ENCODE data around the gene IZUMO1.

DNA sequence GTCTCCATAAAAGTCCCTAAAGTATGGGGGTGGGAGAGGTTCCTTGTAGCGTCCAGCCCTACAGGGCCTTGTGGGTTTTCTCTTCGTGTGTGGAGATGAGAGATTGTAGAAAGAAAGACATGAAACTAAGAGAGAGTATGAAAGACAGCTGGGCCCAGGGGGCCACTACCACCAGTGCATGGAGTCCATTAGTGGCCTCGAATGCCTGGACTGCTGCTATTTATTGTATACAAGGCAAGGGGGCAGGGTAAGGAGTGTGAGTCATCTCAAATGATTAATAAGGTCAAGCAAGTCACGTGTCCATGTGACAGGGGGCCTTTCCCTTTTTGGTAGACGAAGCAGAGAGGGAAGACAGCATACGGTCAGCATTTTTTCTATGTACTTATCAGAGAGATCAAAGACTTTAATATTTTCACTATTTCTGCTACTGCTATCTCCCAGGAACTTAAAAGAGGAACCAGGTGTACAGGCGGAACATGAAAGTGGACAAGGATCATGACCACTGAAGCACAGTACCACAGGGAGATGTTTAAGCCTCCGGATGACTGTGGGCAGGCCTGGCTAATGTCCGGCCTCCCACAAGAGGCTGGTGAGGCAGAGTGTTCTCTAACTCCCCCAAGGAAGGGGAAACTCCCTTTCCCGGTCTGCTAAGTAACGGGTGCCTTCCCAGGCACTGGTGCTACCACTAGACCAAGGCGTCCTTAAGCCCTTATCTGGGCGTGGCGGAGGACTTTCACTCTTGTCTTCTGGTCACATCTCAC lies 34.1 kb upstream of the IZUMO1 start:
- TF ChIP-seq, protein P1, sequence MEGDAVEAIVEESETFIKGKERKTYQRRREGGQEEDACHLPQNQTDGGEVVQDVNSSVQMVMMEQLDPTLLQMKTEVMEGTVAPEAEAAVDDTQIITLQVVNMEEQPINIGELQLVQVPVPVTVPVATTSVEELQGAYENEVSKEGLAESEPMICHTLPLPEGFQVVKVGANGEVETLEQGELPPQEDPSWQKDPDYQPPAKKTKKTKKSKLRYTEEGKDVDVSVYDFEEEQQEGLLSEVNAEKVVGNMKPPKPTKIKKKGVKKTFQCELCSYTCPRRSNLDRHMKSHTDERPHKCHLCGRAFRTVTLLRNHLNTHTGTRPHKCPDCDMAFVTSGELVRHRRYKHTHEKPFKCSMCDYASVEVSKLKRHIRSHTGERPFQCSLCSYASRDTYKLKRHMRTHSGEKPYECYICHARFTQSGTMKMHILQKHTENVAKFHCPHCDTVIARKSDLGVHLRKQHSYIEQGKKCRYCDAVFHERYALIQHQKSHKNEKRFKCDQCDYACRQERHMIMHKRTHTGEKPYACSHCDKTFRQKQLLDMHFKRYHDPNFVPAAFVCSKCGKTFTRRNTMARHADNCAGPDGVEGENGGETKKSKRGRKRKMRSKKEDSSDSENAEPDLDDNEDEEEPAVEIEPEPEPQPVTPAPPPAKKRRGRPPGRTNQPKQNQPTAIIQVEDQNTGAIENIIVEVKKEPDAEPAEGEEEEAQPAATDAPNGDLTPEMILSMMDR (conservative IDR thresholded peaks at IDR 0.05; ENCODE audit: low read depth, low read length): no peak
- TF ChIP-seq EZH2 (IDR thresholded peaks at IDR 0.05; ENCODE audit: borderline replicate concordance, low read depth, low read length, poor library complexity, severe bottlenecking): no peak
